NCI-H510A (cell line): ENCODE data around the gene IL17C.
A peak's percentile ranks its signal among the peaks of the same experiment; 100 is the strongest.

ENCODE experiments used
- DNase-seq: peaks from one replicate; lab custom pipeline; 2025; lab: John Stamatoyannopoulos, UW

IL17C gene

DNA sequence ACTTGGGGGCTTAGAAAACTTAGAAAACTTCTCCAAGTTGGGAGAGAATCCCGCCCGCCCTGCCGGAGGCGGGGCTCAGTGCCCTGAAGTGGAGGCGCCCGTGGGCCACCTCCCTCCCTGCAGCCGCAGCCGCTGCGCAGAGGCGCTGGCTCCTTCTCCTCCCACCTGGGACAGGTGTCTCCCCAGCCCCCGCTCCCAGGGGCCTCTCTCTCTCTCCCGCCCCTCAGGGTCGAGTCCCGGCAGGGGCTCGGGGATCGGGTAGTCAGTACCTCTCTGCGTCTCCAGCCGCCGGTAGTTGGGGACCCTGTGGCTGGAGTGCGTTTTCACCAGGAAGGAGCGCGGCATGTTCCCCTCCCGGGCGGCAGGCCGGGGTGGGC is 47.7 kb downstream of the IL17C start:
- DNase-seq = peak; percentile 61

DNA sequence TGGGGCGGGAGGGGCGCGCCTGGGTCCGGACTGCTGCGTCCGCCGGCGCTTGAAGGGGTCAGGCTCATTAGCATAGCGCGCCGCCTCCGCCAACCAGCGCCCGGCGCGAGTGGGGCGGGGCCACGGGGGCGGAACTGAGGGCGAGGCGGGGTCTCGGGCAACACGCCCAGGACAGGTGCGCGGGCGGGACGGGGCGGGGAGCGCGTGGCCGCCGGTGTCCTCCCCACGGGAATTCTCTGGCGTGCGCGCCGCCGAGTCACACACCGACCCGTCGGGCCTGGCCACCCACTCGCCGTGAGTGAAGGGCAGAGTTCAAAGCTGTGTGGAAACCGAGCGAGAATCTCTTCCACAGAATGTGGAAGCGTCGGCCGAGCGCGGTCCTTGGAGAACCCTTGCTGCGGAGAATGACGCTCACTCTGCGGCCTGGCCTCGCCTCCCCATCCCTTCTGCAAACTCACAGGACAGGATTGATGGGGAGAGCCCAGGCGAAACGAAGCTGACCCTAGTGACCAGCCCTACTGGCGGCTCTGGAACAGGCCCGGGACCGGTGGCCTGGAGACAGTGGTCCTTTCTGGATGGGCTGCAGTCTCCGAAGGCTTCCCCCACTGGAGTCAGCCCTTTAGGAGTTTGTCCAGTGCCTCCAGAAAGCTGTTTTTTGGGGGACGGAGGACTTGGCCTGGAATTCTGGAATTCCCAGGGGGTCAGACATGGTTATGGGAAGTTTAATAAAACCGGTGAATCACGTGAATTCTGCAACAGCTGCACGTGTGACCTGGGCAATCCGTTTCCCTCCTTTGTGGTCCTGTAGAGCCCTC is 48.3 kb downstream of the IL17C start, which contains the start of gene SNAI3:
SNAI3 (minus strand) TSS at position 69 of the 815 bp plus-strand sequence. CDS start 101 bp downstream, outside the sequence.
- DNase-seq = peak; percentile 78

DNA sequence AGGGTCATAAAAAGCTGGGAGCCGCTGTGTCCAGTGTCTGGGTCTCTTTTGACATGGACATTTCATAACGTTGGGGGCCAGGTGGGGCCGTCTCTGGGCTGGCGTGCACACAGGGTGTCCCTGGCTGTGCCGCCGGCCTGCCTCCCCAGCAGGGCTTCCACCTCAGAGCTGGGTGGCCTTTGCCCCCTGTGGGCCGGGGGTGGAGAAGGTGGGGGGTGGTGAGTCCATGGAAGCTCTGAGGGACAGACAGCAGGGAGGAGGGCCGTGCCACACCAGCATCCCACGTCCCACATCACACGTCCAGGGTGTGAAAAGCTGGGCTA is 48.8 kb downstream of the IL17C start:
- DNase-seq = no peak

DNA sequence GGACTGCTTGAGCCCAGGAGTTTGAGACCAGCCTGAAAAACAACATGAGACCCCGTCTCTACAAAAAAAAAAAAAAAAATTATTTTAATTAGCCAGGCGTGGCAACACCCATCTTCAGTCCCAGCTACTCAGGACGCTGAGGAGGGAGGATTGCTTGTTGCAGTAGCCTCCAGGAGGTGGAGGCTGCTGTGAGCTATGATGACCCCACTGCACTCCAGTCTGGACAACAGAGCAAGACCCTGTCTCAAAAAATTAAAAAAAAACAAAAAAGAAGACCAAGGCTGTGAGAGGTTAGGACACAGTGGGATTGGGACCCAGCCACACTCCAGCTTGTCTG is 49.3 kb downstream of the IL17C start:
- no peak for DNase-seq

DNA sequence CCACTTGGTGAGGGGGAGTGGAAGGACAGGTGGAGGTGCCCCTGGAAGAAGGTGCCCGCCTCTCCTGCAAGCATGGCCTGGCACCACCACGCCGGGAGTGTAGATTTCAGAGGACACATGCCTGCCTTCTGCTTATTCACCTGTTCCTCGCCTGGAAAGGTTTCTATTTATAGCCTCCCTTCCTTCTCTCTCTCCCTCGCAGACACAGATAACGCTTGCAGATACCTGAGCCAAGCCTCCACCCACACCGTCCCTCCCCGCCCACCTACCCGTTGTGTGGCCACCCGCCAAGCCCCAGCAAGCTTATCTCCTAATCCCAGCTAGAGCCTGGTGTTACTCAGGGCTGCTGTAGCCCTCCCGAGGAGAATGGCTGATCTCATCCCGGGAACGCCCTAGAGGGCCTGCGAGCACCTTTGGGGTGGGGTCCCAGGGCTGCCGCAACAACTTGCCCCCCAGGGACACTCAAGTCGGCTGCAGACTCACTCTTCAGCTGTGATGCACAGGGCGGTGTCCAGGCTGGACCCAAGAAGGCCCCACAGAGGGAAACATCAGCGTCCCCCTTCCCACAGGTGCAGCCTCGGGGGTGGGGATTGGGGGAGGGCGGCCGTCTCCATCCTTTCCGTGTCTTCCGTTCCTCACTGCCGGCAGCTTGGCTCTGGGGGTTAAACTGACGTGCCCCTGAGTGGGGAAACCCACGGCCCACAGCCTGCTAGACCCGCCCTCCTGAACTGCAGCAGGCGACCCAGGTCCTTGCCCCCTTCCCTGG is 49.8 kb downstream of the IL17C start:
- DNase-seq = peak; percentile 72
